A549 (cell line): ENCODE measurements around the gene ARHGEF38.

ENCODE experiments used
- MAZ ChIP-seq: fragments of 150-350 bp; IDR thresholded peaks from 2 replicates; pipeline ENCODE4 v1.6.1; 2014; ENCODE audit warnings: antibody characterized with exemption, low read depth, low read length, borderline replicate concordance
- POLR2AphosphoS2 ChIP-seq: conservative IDR thresholded peaks from 2 replicates; pipeline ENCODE4 v1.6.1; 2012; ENCODE audit warnings: low read length, improper control_type of control experiment, inconsistent platforms
- RNF2 ChIP-seq: fragments of 200-600 bp; sonication (generic); IDR thresholded peaks from 2 replicates; pipeline ENCODE4 v1.6.1; 2016; ENCODE audit warnings: low read depth, mild to moderate bottlenecking, antibody characterized with exemption, moderate library complexity, borderline replicate concordance

DNA sequence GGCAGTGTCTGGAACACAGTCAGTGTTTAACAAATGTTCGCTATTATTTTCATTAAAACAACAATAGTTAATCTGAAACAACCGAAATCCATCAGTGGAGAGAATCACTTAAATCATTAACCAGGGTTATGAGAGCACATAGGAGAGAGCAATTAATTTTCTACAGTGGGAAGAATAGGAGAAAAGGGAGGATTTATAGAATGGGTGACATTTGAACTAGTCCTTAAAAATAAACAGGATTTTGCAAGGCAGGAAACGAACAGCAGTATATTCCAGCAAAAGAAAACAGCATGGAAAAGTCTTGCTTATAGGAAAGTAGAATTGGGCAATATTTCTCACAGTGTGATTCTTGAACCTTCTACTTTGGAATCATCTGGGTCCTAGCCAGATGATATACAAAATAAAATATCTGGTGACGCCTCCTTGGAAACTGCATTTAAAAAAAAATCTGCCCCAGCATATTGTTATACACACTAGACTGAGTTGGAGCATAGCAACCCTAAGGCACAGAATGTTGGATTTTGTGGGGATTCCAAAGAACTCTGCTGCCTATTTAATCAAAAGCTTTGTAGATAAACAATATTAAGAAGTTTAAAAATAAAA is 100.0 kb downstream of the ARHGEF38 start:
- TF ChIP-seq POLR2AphosphoS2 (no peak), MAZ (no peak), RNF2 (no peak)
